GM21737 (cell line): ENCODE measurements around the gene ARHGAP23.
A peak's percentile ranks its signal among the peaks of the same experiment; 100 is the strongest.
"Not testable (repeated sequence)": the region's sequence is repeated elsewhere in the genome, so short reads cannot be mapped to it uniquely, and the experiment has no call there.

Experiments
- ATAC-seq: cut with Tn5 transposase; IDR thresholded peaks from one replicate; pipeline ENCODE4 v1.9.1; 2021; ENCODE audit warnings: mild to moderate bottlenecking, moderate library complexity; ENCODE audit not compliant: unreplicated experiment

Gene ARHGAP23

DNA sequence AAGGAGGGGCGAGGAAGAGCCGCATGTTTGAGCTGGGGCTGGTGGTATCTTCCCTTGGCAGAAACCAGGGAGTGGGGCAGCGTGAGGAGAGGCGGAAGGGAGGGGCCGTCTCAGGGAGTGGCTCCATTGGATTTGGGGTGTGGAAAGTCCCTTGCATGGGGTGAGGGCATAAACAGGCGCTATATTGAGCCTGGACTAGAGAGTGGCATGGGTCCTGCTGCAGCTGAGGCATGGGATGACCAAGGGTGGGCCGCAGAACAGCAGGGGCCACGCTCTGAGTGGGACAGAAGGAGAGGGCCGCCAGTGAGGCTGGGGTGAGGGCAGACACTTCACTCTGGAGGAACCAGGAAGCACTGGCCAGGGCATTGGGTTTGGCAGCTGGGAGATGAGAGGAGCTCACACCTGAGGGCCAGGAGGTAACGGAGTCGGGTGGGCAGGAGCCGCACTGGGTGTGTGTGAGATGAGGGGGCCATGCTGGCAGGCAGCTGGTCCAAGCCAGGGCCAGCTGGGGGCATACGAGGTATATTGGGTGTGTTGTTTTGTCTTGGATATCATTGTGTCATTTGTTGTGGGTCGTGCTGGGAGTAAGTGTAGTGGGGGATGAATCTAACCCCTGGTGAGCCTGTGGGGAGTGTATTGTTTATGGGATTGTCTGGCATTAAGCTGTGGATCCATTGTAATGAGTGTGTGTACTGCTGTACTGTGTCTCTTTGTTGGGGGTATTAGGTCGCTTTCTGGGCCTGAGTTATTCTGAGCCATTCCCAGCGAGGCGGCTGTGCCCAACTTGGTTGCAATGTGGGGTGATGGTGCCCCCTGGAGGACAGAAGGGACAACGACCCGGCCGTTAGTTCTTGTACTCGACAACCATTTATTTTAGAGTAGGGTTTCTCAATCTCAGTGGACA is 56.2 kb downstream of the ARHGAP23 start:
- ATAC-seq = peak; percentile 50

DNA sequence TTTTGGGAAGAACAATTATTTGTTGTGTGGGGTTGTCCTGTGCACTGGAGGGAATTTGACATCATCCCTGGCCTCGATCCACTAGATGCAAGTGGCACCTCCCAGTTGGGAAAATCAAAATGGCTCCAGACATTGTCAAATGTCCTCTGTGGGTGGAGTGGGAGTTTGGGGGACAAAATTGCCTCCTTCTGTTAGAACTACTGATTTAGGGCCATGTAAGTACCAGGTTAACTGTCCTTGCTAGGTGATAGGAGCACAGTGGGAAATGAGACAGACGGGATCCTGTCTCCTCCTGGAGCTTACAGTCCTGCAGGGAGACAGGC is 56.8 kb downstream of the ARHGAP23 start:
- ATAC-seq = no peak

DNA sequence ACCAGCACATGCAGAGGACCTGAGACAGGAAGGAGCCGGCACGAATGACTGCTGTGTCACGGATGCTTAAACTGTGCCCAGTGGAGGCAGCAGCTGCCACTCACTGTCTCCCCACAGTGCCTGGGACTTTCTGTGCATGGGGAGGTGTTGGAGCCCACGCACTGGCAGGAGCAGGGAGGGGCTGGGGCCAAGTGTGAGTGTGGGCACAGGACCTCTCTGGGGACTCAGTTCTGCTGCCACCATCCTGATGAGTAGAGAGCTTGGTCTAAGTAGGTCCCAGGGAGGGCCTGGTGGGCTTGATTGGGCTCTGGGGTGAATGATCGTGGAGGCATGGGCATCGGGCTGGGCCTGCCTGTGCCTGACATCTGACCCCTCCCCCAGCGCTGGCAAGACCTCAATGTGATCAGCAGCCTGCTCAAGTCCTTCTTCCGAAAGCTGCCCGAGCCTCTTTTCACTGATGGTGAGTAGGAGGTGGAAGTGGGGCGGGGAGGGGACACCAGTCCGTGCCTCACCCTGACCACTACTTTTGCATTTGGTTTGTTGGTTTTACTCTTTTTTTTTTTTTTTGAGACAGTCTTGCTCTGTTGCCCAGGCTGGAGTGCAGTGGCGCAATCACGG is 57.5 kb downstream of the ARHGAP23 start:
- ATAC-seq = not testable (repeated sequence)

DNA sequence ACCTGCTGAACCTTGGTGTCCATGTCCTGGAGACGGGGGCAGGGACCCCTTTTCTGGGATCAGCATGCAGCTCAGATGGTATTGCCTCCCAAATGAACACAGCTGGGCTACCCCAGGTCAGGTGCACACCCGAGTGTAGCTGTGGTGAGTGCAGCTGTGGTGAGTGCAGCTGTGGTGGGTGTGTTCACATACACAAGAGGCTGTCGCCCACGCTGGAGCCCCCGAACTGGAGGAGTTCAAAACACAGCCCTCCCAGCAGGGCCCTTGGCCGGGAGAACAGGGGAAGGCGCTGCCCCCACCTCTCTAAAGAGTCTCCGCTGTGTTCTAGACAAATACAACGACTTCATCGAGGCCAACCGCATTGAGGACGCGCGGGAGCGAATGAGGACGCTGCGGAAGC is 61.5 kb downstream of the ARHGAP23 start:
- ATAC-seq = not testable (repeated sequence)

DNA sequence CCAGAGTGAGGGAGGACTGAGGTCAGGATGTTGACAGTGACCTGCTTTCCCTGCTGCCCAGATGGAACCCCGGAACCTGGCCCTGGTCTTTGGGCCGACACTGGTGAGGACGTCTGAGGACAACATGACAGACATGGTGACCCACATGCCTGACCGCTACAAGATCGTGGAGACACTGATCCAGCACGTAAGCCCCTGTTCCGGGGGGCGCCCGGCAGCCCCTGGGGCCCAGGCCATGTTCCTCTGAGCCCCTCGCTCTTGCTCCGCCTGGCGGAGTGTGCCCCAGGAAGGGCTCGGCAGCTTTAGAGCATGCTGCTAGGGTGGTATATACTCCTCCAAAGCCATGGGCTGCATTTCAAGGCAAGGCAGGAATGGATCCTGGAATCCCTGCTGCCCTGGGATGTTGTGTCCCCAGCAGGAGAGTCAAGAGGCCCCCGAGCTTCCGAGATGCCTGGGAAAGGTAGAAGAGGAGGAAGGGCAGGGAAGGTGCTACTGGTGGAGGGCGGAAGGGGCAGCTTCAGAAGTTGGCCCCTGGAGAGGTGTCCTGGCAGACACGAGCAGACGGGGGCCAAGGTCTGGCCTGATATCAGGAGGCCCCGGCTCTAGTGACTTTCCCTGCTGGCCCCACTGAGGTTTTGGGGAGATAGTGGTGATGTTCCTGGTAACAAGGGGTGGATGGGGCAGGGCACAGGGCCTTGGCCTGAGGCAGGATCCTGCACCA is 63.2 kb downstream of the ARHGAP23 start:
- ATAC-seq = not testable (repeated sequence)

DNA sequence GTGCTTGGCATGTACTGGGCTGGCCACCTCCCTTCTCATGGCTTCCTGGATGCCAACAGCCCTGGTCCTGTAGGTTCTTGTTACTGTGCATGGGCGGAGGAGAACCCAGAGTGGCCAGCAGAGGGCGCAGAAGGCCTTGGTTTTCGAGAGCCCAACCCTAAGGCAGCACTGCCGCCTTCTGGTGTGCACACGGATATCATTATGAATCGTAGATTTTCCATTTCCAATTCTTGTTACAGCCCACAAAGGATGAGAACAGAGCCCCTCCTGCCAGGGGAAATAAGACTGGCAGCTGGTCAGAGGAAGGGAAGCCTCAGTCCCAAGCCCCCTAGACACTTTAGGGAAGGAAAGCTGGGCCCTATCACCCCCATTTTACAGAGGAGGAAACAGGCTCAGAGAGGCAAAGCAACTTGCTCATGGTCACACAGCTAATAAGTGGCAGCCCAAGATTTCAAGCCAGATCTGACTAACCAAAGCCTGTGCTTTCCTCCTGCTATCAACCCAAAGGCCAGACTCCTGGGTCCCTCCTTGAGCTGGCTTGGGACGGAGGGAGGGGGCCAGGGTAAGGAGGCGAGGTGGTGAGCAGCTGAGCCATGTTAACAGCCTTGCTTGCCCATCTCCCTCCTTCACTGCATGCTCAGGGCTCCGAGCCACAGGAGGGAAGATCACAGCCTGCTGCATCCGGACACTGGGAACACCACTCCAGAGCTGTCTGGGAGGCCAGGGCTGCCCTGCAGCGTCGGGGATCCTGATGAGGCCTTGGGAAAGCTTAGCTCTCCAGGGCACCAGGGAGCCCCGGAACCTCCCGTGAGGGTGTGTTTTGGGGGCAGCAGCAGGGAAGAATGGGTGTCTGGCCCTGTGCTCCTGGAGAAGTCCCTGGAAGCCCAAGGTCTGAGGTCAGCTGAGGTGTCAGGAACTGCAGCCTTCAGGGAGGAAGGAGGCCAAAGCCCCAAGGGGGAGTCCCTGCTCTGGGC is 64.1 kb downstream of the ARHGAP23 start:
- ATAC-seq = not testable (repeated sequence)

DNA sequence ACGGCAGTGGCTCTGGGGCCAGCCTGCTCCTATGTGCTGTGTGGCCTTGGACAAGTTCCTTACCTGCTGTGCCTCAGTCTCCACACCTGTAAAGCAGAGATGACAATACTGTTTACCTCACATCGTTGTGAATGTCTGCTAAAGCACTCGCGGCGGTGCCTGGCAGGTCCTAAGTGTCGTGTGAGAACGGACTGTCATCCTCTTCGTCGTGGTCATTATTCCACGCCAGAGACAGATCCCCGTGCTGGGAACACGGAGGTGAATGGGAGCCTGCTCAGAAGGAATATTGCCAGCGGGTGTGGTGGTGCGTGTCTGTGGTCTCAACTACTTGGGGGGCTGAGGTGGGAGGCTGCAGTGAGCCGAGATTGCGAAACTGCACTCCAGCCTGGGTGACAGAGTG is 65.9 kb downstream of the ARHGAP23 start:
- ATAC-seq = not testable (repeated sequence)

DNA sequence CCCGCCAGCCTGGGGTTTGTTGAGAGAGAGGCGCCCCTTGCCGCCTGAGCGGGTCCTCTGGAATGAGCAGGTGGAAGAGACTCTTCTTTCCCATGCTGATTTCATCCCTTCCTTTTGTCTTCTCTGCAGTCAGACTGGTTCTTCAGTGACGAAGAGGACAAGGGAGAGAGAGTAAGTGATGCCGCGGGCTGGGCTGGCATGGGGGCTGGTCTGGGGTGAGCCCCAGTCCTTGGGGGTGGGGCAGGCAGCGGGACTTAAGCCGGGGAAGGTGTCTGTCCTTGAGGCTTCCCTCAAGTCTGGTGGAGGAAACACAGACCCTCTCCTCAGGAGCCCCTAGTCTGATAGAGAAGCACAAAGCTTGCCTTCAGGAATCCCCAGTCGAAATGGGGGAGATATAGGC is 69.4 kb downstream of the ARHGAP23 start:
- not testable (repeated sequence) for ATAC-seq

DNA sequence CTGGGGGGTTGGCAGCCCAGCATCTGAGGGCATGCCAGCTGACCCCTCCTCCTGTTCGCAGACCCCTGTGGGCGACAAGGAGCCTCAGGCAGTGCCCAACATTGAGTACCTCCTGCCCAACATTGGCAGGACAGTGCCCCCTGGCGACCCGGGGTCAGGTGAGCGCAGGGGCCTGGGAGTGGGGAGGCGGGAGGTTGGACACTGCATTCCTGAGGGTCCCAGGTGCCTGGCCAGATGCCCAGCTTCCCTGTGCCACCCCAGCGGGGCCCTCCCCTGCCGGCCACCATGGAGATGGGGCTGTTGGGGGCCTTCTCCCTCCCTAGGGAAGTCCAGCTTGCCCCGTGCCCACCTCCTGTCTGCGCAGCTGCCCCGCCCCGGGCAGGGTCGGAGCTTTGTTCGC is 70.1 kb downstream of the ARHGAP23 start:
- no peak for ATAC-seq

DNA sequence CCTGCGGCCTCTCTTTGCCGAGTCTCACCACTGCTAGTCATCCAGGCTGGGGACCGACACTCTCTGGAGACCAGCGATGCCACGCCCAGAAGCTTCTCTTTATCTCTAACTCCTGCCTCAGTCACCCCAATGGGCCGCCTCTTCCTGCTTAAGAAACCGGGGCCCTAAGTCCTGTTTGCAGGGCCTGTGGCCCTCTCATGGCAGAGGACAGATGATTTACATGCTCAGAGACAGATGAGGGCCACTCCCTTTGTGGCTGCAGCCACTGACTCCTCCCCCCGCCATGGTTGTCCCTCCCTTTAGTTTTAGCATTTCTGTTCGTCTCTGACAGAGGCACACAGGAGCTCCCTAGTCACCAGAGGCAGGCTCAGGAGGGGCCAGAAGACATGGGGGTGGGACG is 71.0 kb downstream of the ARHGAP23 start:
- not testable (repeated sequence) for ATAC-seq

DNA sequence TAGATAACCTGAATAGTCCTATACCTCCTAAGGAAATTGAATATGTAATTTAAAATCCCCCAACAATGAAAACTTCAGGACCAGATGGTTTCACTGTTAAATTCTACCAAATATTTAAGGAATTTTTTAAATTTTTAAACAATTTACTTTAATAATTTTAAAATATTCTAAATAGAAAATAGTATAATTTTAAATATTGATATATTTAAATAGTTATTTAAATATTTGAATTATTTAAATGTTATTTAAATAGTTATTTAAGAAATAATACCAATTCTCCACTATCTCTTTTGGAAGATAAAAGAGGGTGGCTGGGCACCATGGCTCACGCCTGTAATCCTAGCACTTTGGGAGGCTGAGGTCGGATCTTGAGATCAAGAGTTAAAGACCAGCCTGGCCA is 73.5 kb downstream of the ARHGAP23 start:
- ATAC-seq = not testable (repeated sequence)

DNA sequence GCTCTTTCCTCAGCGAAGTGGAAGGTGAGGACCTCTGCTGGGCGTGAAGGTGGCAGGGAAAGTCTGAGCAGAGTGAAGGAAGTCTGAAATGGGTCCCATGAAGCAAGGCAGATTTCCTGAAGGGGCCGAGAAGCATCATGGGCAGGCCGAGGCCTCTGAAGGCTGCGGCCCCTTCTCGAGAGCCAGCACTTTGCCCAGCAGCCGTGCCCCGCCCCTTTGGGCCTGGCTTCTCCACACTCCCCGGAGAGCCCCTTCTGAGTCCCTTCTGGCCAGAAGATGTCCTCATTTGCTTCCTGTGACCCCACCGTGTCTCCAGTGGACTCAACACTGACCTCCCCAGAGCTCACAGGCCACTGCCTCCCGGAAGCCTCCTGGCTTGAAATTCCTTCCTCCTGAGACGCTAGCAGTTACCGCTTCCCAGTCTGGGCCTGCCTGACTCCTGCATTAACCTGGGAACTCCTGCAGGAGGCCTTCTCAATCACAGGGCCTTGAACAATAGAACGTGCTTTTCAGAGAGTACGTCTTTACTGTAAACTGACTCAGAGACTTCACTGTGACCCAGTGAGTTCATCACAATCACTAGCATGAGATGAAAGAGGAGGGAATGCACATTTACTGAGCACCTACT is 75.1 kb downstream of the ARHGAP23 start:
- not testable (repeated sequence) for ATAC-seq

DNA sequence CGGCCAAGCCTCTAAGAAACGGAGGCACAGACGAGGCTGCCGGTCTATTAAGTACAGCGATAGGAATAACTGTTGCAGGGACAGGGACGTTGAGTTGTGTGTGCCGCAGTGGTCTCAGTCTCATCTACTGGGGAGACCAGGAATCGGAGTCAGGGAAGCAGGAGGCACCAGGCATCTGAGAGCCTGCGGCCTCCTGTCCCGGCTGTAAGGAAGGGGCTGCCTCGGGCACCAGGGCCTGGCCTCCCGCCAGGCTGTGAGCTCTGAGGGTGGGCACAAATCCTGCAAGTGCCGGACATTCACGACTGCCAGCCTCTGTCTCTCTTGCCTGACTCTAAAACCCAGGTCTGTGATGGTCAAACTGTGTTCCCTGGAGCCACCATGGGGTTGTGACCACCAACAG is 76.0 kb downstream of the ARHGAP23 start:
- ATAC-seq = no peak

DNA sequence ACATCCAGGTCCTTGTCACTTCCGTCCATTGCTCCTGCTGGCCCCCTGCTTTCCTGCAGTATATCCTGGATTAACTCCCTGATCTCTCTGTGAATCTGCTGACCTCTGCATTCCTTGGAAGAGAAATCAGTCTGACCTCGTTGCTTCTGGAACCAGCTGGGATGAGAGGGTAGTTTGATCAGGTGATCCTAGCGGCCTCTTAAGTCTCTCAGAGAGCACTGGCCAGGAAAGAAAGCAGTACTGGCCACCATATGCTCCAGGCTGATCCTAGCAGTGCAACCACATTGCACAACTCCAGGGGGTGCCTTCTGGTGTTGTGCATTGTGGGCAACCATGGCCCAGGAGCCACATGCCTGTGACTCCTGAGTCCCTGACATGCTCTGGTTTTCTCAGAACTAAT is 79.2 kb downstream of the ARHGAP23 start:
- no peak for ATAC-seq

DNA sequence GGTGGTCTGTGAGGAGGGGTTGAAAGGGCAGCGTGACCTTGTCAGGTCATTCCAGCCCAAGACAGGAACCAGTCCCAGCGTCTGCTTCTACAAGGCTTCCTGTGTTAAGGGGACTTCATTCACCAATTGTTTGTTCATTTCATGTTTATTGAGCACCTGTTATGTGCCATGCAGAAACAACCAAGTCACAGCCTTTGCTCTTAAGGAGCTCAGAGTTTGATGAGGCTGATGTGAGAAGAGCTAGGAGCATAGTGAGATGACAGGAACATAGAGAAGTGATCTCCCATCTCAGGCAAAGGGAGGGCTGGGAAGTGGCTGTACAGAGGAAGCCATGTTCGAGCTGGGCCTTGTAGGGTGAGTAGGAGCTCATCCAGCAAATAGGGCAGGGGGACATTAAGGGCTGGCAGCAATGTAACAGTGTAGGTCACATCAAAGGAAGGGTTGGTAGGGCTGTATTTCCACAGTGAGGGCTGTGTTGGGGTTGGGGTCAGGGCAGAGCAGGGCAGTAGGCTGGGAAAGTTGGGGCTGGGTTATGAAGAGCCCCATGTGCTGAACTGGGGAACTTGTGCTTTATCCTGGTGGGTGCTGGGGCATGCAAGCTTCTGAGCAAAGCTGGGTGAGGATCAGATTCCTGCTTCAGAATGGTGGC is 79.8 kb downstream of the ARHGAP23 start:
- no peak for ATAC-seq

DNA sequence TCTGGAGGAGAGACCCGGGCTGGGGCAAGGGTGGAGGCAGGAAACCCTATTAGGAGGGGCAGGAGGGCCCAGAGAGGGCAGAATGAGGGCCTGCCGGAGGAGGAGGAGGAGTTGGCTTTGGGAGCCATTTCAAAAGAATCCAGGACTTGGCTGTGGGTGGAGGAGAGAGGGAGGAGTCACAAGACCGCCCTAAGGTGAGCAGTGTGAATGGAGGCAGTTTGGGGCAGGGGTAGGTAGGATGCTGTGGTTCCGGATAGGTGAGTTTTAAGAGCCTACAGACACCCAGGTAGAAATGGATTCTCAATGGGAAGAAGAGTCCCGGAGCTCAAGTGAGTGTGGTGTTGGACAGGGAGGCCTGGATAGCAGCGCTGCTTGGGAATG is 80.3 kb downstream of the ARHGAP23 start:
- no peak for ATAC-seq

DNA sequence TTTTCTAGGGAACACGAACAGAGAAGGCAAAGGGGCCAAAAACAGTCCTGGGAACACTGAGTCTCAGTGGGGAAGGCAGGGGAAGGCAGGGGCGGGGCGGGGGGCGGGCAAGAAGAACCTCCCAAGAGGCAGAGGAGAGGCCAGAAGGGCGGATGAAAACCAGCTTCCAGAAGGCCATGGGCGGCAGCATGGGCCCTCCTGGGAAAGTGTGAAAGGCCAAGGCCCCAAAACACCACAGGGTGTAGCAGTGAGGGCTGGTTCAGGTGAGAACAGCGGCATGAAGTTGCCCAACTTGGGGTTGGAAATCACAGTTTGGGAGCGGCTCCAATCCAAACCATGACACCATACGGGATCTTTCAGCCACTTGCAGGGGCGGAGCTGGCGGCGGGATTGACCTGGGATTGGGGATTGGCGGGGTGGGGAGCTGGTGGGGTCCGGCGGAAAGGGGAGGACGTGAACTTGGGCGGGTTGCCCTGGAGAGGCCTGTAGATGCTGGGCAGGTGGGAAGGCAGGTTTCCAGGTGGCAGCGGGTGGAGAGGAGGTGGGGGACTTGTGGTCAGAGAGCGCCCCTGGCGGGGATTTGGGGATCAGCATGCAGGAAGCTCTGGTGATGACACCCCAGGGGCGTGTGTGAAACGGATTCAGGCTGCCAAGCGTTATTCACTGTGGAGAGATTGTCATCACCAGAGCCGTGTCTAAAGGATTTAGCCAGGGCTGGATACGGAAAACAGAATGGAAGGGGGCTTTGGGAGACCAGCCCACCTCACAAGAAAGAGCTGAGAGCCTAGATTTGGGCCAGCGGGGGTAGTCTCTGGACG is 80.9 kb downstream of the ARHGAP23 start:
- ATAC-seq = no peak

DNA sequence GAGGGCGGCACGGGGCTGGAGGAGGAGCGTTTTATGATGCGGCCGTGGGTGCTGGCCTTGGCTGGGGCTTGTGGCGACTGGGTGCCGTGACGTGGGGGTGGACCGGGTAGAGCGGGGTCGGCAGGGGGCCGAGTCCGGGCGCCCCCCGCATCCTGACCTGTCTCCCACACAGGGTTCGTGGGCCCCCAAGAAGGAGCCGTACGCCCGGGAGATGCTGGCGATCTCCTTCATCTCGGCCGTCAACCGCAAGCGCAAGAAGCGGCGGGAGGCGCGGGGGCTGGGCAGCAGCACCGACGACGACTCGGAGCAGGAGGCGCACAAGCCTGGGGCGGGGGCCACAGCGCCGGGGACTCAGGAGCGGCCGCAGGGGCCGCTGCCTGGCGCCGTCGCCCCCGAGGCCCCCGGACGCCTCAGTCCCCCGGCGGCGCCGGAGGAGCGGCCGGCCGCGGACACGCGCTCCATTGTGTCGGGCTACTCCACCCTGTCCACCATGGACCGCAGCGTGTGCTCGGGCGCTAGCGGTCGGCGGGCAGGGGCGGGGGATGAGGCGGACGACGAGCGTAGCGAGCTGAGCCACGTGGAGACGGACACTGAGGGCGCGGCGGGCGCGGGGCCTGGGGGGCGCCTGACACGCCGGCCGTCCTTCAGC is 81.6 kb downstream of the ARHGAP23 start:
- ATAC-seq = no peak
